GM21529 (cell line): ENCODE data around the gene GPATCH2.

Experiments
- ATAC-seq: cut with Tn5 transposase; IDR thresholded peaks from one replicate; pipeline ENCODE4 v1.9.1; 2021; ENCODE audit not compliant: unreplicated experiment

Gene GPATCH2

DNA sequence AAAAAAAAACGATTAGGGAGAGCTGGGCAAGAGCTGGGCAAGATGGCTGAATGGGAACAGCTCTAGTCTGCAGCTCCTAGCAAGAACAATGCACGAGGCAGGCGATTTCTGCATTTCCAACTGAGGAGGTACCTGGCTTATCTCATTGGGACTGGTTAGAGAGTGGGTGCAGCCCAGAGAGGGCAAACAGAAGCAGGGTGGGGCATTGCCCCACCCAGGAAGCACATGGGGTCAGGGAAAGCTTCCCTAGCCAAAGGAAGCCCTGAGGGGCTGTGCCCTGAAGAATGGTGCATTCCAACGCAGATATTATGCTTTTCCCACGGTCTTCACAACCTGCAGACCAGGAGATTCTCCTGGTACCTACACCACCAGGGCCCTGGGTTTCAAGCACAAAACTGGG is 251.6 kb downstream of the GPATCH2 start:
- no peak for ATAC-seq
